GM12864 (cell line): ENCODE results near the gene CELSR2.

ENCODE experiments used
- DNase-seq: peaks from one replicate; pipeline ENCODE4 v3.0.0-alpha.2; 2011; ENCODE audit warnings: low read depth
- H3K4me3 ChIP-seq: 2 replicates; pipeline ENCODE4 v1.5.1; 2011; ENCODE audit warnings: mild to moderate bottlenecking, low read depth, low read length, control low read depth
- CTCF ChIP-seq: IDR thresholded peaks from 2 replicates; pipeline ENCODE4 v1.5.1; 2011; ENCODE audit warnings: low read depth, mild to moderate bottlenecking, moderate library complexity, low read length, control low read depth, inconsistent platforms; ENCODE audit errors: missing control alignments

The CELSR2 gene

GRCh38 chr1:109267743-109268300 is 18.5 kb downstream of the CELSR2 start:
- no peak for DNase-seq
- no peak for TF ChIP-seq CTCF
- no peak overlapping the region for H3K4me3 ChIP-seq

GRCh38 chr1:109268431-109269211 is 19.3 kb downstream of the CELSR2 start:
- no peak for DNase-seq
- TF ChIP-seq CTCF: no peak
- H3K4me3 ChIP-seq: no peak overlapping the region

GRCh38 chr1:109269212-109269980 is 20.1 kb downstream of the CELSR2 start:
- no peak for DNase-seq
- TF ChIP-seq CTCF: no peak
- H3K4me3 ChIP-seq: no peak overlapping the region

DNA sequence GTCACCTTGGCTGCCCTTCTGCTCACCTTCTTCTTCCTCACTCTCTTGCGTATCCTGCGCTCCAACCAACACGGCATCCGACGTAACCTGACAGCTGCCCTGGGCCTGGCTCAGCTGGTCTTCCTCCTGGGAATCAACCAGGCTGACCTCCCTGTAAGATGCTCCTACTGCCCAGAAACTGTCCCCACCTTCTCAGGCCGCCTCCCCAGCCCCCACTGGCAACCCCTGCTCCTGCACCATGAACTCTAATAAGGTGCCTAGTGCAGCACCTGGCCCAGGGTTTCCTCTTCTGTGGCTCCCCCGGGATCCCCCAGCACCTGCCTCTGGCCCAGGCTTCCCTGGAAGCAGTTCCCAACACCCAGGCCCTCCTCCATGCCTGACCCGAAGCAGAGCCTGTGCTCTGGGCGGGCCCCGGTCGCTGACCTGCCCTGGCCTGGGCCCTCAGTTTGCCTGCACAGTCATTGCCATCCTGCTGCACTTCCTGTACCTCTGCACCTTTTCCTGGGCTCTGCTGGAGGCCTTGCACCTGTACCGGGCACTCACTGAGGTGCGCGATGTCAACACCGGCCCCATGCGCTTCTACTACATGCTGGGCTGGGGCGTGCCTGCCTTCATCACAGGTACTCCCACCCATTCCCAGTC is 20.8 kb downstream of the CELSR2 start:
- H3K4me3 ChIP-seq: no peak overlapping the region
- no peak for TF ChIP-seq CTCF

DNA sequence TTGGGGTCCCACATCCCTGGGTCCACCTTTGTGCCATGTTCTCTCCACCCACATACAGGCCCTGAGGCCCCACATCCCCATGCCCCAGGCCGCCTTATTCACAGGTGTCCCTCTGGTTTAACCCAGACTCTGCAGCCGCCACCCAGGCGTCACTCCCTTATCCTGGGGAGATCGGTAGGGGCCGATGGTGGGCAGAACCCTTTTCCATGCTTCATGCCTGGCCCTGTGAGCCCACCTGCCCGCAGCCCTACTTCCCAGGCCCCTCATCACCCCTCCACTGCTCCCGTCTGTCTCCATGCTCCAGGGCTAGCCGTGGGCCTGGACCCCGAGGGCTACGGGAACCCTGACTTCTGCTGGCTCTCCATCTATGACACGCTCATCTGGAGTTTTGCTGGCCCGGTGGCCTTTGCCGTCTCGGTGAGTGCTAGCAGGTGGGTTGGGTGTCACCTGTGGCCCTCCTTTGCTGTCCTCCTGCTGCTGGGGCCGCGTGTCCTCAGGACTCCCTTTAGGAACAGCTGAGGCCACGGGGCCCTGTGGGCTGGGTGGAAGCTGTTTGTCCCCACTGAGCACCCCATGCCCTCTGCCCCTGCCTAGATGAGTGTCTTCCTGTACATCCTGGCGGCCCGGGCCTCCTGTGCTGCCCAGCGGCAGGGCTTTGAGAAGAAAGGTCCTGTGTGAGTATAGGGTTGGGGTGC is 21.4 kb downstream of the CELSR2 start:
- TF ChIP-seq CTCF: no peak
- no peak overlapping the region for H3K4me3 ChIP-seq
- DNase-seq: no peak

More for the DNA sequence above, 20.8 kb downstream of the CELSR2 start:
- no peak for DNase-seq

DNA sequence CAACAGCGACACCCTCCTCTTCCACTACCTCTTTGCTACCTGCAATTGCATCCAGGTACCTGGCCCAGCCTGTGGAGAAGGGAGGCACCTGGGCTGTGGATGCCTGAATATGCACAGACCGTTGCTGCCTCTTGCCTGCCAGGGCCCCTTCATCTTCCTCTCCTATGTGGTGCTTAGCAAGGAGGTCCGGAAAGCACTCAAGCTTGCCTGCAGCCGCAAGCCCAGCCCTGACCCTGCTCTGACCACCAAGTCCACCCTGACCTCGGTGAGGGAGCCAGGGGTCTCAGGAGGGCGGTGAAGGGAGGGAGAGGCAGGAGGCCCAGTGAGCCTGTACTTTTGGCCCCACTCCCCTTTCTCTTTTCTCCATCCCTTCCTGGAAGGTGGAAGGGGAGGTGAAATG is 22.1 kb downstream of the CELSR2 start:
- no peak for TF ChIP-seq CTCF
- H3K4me3 ChIP-seq: no peak overlapping the region
- no peak for DNase-seq
